ENCODE results near the gene MBD2. TPM values are rescaled to one million over a fixed set of nuclear protein-coding genes. Genes with fewer than 3 reads are reported as not detected.

The MBD2 gene
- total RNA-seq, 1 donor from 2014 or later = 111 TPM

- no peak for DNase-seq (ENCODE audit: low spot score in 2 of 2)
- Histone ChIP-seq H3K27me3 (no peaks in the 10 kb centered on the region), H3K36me3 (peaks cover 34 to 45% of the 10 kb centered on the region in 2 donors), H3K4me1 (no peaks in the 10 kb centered on the region), H3K27ac (no peak overlapping the region), H3K9me3 (no peaks in the 10 kb centered on the region), H3K4me3 (no peak overlapping the region)
- intact Hi-C loops (cut with DNase I) = no loop called here
- TF ChIP-seq CTCF (IDR thresholded peaks at IDR 0.05) = no peak
Observed at GRCh38 chr18:54163453-54163852, 61.0 kb downstream of the MBD2 start.

GRCh38 chr18:54162431-54162830 lies 62.0 kb downstream of the MBD2 start:
- H3K4me3 ChIP-seq = no peak overlapping the region
- H3K4me1 ChIP-seq = no peaks in the 10 kb centered on the region
- no peaks in the 10 kb centered on the region for H3K9me3 ChIP-seq
- H3K27ac ChIP-seq = no peak overlapping the region
- intact Hi-C loops (cut with DNase I) = no loop called here
- DNase-seq (ENCODE audit: low spot score in 2 of 2) = no peak
- peaks cover 40 to 55% of the 10 kb centered on the region in 2 donors for H3K36me3 ChIP-seq
- no peaks in the 10 kb centered on the region for H3K27me3 ChIP-seq
- no peak for TF ChIP-seq CTCF (IDR thresholded peaks at IDR 0.05)

GRCh38 chr18:54161267-54161666 lies 63.2 kb downstream of the MBD2 start:
- H3K4me1 ChIP-seq = no peaks in the 10 kb centered on the region

GRCh38 chr18:54159906-54160305 lies 64.6 kb downstream of the MBD2 start:
- peaks cover 40 to 64% of the 10 kb centered on the region in 2 donors for H3K36me3 ChIP-seq
- no peak for TF ChIP-seq CTCF (IDR thresholded peaks at IDR 0.05)

More at GRCh38 chr18:54161267-54161666, 63.2 kb downstream of the MBD2 start:
- peaks cover 41 to 58% of the 10 kb centered on the region in 2 donors for H3K36me3 ChIP-seq
- DNase-seq (ENCODE audit: low spot score in 2 of 2) = no peak
- H3K9me3 ChIP-seq = no peaks in the 10 kb centered on the region
- no peak overlapping the region for H3K27ac ChIP-seq
- H3K4me3 ChIP-seq = no peak overlapping the region
- no peak for TF ChIP-seq CTCF (IDR thresholded peaks at IDR 0.05)
- intact Hi-C loops (cut with DNase I) = no loop called here
- no peaks in the 10 kb centered on the region for H3K27me3 ChIP-seq

GRCh38 chr18:54157646-54158385 lies 66.7 kb downstream of the MBD2 start:
- DNase-seq (ENCODE audit: low spot score in 2 of 2) = no peak
- Histone ChIP-seq H3K4me1 (no peaks in the 10 kb centered on the region), H3K4me3 (no peak overlapping the region), H3K27me3 (no peaks in the 10 kb centered on the region), H3K36me3 (peaks cover 21 to 48% of the 10 kb centered on the region in 2 donors), H3K27ac (no peak overlapping the region), H3K9me3 (no peaks in the 10 kb centered on the region)
- intact Hi-C loops (cut with DNase I) = no loop called here
- no peak for TF ChIP-seq CTCF (IDR thresholded peaks at IDR 0.05)

More at GRCh38 chr18:54159906-54160305, 64.6 kb downstream of the MBD2 start:
- Histone ChIP-seq H3K9me3 (no peaks in the 10 kb centered on the region), H3K4me1 (no peaks in the 10 kb centered on the region), H3K27me3 (no peaks in the 10 kb centered on the region), H3K4me3 (no peak overlapping the region), H3K27ac (no peak overlapping the region)
- intact Hi-C loops (cut with DNase I) = no loop called here
- no peak for DNase-seq (ENCODE audit: low spot score in 2 of 2)

Measured in ascending aorta (tissue), 2 donors.